Measurements from ENCODE around the gene EPAS1.
A peak's percentile ranks its signal among the peaks of the same experiment; 100 is the strongest.

EPAS1 gene

DNA sequence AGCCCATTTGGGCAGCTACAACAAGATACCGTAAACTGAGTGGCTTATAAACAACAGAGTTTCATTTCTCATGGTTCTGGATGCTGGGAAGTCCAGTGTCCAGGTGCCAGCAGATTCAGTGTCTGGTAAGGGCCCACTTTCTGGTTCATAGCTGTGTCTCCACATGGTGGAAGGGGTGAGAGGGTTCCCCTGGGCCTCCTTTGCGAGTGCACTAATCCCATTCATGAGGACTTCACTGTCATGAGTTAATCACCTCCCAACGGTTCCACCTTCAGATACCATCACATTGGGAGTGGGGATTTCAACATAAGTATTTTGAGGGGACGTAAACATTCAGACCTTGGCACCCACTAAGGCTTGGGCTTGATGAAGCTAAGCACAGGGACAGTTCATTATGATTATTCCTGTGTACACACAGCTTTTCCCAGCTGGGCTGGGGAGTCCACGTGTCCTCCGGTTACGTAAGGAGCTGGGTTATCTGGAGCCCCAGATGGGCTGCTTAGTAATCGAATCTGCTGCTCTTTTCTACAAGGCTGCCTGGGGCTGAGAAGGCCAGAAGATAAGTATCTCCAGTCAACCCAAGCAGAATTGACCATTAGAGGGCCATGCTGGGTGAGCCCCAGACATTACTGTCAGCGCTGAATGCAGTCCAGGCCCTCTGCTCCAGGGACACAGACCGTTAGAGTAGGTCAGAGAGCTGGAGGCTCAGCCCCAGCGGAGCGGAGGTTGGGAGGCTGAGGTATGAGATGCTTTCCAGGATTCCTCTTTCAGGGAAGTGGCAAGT, 42.7 kb downstream of the EPAS1 start:
- DNase-seq (ENCODE audit: low read depth), result no peak

DNA sequence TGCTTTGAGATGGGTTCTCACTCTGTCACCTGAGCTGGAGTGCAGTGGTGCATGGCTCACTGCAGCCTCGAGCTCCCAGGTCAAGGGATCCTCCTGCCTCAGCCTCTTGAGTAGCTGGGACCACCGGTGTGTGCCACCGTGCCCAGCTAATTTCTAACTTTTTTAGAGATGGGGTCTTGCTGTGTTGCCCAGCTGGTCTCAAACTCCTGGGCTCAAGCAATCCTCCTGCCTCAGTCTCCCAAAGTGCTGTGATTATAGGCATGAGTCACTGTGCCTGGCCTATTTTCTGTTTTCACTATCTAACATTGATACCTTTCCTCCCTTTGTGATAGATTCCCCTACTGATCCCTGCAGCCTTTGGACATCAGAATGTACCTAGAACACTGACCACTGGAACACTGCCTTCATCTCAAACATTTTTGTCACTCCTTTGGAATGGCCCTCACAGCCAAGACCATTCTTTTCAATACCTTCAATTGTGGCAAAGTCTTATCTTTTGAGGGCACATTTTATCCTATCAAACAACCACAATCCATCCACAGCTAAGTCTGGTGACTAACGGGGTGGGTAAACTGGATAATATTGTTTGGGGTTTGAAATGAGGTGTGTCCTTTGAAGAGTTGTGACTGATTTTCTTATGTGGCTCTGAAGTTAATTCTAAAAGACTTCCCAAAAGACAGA, 43.7 kb downstream of the EPAS1 start:
- DNase-seq (ENCODE audit: low read depth), result no peak

DNA sequence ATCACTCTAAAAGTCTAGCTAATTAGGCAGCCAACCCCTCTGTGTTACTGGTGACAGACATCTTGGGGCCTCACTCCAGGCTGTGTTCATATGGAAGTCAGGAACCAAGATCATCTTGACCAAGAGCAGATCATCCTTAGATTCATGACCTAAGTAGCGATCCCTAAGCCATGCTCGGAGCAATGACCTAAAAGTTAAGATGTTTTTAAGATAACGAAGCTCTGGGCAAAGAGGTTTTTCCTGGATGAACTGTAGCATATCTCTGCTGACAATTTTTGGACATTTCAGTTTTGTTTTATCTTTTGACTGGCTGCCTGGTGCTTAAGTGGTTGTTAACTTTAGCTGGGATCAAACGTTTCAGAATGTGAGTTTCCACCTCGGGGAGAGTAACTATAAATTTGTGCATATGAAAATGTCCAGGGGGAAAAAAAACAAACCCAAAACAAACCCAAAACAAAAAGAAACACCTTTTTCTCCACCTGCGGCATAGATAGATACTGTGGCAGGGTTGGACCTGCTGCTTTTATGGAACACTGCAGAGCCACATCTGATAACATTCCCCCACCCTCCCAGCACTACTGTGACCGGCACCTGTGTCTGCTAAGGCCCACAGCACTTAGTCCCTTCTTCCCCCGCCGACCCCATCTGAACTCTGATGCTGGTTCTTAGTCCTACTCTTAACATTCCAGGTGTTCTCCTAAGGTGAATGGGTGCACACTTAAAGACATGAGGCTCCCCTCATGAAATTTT, 45.5 kb downstream of the EPAS1 start:
- DNase-seq (ENCODE audit: low read depth), result no peak

DNA sequence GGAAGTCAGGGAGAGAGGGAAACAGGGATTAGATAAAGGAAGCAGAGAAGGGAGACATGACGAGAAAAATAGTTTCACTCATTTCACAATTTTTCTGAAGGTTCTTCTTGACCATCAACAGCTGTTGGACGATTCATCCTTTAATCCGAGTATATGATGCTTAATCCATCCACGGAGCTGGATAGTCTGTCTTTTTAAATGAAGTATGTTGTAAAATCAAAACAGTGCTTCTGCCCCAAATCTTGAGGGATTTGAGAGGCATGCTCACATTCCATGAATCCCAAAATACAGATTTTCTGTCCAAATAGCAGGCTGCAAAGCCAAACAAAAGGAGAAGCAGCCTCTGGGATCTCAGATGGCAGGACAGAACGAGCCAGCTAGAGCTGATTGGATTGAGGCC, 47.5 kb downstream of the EPAS1 start:
- DNase-seq (ENCODE audit: low read depth), result no peak

DNA sequence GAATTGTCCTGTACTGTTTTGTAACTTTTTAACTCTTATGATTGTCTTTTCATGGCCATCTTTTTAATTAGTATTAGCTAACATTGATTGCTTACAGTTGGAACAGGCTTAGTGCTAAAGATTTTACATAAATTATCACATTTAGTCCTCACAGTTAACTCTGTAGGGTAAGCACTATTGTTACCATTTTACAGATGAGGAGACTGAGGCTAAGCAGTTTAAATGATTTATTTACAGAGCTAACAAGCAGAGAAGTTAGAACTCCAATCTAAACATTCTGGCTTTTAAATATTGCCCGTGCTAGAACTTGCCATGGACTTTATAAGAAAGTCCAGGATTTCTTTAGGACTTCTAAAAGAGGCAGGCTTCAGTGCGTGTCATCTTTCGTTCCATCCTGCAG, 48.6 kb downstream of the EPAS1 start:
- no peak for DNase-seq (ENCODE audit: low read depth)

DNA sequence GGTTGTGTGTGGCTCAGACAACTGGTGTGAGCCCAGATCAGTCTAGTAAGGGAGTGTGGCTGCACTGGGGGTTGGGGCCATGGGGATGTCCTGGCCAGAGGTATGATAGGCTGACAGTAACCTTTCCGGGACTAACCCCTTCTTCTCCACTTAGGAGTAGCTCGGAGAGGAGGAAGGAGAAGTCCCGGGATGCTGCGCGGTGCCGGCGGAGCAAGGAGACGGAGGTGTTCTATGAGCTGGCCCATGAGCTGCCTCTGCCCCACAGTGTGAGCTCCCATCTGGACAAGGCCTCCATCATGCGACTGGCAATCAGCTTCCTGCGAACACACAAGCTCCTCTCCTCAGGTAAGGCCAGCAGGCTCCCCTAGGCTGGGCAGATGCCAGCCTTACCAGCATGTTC, 49.5 kb downstream of the EPAS1 start:
- DNase-seq (ENCODE audit: low read depth), result no peak

DNA sequence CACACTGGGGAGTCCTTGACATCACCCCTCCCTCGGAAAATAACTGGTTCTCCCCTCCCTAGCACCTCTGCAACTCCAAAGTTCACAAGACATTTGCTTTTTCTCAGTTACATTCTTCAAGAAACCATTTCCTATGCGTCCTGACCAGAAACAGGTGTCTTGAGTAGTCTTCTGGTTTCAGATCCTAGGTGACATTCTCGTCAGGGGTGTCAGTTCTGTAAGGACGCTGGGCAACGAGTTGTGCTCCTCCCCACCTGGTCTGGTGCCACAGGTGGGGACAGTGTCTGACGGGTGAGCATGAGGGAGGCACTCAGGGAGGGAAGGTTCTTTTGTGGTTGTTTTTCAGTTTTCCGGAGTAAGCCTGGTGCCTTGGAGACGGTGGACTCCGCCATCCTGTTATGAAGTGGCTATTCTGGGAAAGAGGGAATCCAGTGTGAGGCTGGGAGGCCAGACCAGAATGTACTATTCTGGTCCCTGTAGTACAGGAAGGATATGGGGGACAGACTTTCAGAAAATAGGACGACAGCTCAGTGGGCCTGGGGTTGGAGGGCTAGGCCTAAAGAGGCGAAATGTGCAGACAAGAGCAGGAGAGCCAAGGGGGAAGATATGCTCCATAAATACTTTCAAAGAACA, 50.6 kb downstream of the EPAS1 start:
- DNase-seq (ENCODE audit: low read depth), result no peak

DNA sequence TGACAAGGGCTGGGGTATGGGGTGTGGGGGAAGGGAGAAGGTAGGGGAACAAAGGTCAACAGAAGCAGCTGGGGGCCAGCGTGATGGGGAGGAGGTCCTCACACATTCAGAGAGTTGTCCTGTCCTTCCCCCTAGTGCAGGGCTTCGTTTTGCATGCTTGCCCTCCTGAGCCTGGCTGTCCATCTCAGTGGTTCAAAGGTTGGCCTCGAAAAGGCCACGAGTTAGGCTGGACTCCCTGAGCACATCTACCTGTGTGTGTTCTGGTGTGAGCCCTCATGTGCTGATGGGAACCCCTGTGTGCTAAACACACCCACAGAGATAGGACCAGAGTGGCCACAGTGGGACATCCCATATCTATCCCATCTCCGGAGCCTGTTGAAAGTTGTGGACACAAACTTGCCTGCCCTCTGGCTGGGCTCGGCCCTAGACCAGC, 51.9 kb downstream of the EPAS1 start:
- DNase-seq (ENCODE audit: low read depth), result no peak

DNA sequence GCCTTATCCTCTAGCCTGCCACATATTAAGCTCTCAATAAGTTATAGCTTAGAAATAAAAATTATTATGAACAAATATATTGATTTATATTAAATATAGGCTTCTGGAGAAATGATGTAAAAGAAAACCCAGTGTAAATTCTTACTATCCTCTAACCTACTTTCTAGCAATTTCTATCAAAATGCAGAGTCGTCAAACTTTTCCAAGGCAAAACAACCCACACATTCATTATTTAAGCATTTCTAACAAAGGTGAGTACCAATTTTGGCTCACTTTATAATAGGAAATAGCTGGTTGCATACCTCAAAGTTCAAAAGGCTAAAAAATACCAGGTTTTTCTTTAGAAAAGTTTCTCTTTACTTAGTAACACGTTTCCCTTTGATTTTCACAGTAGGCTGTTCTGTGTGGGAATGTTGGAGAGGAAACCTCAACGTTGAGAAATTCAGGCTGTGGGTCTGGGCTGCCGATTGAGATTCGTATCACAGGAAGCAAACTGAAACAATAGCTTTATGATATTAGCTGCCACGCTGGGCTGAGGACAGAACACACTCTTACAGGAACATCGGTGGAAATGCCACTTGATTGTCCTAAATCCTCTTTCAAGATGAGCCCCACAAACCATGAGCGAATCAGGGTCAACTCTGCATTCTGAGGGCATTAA, 53.0 kb downstream of the EPAS1 start:
- DNase-seq (ENCODE audit: low read depth), result no peak

DNA sequence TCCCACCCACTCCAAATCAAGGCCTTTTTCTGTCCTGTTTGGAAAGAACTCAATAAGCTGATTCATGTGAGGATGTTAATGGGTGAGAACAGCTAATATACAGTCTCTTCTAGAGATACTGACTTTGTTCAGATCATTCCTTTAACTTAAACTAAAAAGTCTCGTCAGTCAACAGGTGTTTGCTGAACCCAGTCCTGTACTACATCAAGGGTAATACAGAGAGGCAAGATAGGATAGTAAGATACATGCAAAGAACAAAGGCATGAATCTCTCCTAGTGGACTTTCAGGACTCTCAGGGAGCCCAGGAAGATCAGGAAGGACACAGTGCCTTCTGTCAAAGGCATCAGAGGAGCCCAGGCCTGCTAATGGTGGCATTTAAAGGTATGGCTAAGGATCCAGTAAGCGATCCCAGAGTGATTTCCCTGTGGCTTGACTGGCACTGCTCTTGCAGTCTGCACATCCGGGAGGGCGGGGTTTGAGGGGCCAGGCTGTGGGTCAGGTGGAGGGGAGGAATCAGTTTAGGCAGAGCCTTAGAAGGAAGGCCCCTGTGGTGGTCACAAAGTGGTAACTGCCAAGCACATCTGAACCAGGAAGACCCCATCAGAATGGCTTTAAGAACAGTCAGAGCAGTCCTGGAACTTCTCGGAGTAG, 54.0 kb downstream of the EPAS1 start:
- no peak for DNase-seq (ENCODE audit: low read depth)

DNA sequence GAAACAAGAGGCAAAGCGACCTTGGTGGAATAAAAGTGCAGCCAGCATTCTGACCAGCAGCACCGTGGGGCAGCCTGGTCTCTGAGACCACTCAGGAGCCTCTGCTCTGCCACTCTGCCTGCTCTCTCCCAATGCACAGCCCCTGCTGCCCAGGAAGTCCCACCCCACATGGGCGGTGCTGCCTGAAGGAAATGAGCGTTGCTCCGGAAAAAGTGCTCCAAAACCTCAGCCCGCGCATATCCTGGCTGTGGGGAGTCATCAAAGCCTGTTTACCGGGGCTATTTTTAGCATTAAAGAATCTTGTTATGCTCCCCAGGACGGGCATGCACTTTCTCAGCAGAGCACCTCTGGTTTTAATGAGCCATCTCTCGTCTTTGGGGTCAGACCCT, 54.5 kb downstream of the EPAS1 start:
- peak; percentile 52 for DNase-seq (ENCODE audit: low read depth)

DNA sequence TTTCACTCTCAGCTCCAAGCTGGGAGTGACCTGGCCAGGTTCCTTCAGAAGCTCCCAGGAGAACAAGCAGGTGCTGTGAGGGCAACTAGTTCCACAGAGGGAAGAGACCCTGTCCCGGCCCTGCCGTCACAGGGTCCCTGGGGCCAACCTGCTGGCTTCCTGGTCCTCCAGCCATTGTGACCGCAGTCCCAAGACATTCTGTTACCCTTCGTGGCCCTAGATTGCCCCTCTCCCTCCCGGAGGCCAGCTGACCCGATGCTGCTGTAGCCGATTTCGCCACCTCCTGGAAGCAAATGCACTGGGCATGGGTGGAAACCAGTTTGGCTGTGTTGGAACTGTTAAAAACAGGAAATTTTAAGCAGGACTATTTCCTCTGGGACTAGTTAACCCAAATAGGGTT, 55.4 kb downstream of the EPAS1 start:
- DNase-seq (ENCODE audit: low read depth), result no peak

DNA sequence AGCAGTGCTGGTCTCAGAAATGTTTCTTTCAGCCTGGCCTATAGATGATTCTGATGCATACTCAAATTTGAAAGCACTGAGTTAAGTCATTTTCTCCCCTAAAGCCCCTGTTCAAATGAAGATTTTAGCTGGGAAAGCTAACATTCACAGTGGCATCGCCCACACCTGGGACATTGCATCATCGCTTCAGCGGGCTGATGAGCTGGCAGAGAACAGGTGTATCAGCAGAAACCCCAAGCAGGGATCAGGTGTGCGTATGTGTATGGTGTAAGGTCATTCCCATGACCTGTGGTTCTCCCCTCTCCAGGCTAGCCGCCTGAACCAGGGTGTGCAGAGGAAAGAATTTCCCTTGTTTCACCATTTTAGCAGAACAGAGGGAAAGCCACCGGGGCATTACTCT, 56.3 kb downstream of the EPAS1 start:
- DNase-seq (ENCODE audit: low read depth), result no peak

DNA sequence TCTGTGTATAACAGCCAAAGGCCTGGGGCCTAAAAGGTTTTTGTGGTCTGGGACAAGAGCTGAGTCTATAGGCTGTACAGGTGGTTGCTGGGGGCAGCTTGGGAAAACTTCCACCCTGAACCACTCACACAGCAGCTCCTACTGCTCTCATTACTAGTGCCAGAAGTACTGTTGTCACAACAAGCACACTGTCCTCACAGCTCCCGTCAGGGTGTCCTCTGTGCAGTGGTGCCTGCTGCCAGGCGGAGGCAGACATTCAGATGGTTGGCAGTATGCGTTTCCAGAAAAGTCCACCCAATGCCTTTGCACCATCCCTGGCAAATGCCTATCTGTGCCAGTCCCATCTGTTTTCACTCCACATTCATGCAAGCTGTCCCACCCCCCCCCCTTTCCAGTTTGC, 58.5 kb downstream of the EPAS1 start:
- no peak for DNase-seq (ENCODE audit: low read depth)

DNA sequence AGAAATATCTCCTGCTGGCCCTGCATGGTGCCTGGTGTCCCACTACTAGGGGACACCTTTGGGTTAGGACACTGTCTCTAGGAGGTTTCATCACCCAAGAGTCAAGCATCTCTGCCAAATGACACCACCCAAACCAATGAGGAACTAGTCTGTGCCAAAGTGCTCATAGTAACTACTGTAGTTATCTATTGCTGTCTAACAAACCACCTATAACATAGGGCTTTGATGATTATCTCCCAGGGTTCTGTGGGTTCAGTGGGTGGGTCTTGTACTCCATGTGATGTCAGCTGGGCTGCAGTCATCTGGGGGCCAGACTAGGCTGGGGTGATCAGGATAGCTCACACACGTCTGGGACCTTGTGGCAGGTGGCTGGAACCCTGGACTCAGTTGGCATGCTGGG, 59.8 kb downstream of the EPAS1 start:
- no peak for DNase-seq (ENCODE audit: low read depth)

DNA sequence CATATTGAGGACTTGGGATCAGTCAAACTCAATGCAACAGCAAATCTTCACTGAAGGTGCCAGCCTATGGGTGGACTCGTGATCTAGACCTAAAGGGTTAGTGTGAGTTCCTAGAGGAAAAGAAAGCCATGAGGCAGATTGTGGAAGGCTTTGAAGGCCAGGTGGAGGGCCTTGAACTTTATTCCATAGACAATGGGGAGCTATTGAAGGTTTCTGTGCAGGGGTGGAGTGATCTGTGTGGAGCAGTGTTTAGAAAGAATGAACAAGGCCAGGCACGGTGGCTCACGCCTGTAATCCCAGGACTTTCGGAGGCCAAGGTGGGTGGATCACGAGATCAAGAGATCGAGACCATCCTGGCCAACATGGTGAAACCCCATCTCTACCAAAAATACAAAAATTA, 61.5 kb downstream of the EPAS1 start:
- no peak for DNase-seq (ENCODE audit: low read depth)

DNA sequence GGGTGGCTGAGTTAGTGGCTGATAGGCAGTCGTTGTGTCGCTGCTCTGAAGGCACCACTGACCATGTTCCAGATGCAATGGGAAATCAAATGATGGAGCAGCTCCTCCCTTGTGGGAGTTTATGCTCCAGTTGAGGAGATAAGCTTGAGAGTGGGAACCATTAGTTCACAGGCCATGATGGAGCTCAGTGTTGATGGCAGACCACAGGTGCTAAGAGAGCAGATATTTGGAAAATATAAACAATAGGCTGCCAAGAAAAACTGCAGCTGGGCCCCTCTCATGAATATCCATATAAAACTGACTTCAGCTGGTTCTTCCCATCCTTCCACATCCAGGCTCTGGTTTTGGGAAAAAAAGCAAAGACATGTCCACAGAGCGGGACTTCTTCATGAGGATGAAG, 63.1 kb downstream of the EPAS1 start:
- DNase-seq (ENCODE audit: low read depth), result no peak

DNA sequence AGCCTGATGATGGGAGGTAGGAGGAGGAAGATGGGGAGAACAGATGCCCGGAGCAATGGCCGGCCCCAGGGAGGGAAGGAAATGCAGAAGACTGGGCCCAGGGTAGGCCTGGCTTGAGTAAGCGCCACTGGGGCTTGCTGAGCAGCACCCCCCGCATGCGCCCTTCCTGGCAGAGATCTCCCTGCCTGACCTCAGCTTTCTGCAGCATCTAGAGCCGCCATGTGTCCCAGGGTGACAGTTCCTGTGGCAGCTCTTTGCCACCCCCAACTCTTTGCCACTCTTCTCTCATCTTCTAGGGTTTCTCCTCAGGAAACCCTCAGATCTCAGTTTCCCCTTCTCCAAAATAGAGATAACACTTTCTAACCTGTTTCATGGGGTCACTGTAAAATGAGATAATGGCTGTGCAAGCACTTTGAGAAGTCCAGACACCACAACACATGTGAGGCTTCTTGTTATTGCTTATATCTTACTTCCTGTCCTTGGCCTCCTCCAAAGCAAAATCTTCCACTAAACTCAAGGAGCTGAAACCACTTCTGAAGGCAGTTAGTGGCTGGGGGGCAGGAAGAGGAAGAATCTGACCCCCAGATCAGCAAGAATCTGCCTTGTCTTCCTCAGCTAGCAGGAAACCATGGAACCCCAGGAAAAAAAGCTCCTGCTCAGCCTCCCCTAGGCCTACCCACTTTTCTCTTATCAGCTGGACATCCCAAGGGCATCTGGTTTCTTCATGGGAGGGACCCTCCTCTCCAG, 64.9 kb downstream of the EPAS1 start:
- no peak for DNase-seq (ENCODE audit: low read depth)

DNA sequence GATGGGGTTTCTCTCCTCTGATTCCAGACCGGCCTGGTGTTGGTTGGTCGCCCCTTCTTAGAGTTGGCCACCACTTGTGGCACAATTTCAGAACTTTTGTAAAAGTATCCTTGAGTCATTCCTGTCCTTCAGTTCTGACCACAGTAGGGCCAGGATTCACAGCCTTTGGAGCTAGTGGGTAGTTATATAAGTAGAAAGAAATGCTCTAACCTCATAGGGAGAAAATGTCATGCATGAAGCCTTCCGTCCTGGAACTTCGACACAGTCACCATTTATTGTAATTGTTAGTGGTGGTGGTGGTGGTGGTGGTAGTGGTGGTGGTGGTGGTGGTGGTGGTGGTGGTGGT, 65.4 kb downstream of the EPAS1 start:
- DNase-seq (ENCODE audit: low read depth), result no peak

DNA sequence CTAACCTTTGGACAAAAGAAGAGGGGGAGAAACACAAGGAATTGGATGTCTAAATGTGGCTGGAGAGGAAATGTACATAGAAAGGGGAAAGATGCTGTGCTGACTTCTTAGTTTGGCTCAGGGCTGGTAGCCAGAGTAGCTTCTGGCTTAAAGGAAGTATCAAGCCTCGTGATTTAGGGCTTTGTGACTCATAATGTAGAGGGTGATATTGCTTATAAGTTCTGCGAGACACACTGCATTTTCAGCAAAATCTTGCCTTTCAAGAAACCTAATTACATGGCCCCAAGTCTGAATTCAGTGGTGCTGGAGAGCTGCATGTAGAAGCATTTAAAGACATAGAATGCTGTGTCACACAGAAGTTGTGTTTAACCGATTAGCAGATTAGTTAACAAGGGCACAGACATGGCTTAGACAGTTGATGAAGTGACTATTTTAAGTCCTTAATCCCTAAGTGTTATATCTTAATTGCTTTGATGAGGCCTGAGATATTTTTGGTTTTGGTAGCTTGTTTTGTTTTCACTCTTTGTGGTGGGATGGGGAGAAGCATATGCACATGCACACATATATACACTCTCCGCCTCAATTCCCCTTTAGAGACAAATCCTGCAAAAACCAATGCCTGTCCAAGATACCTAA, 66.4 kb downstream of the EPAS1 start:
- no peak for DNase-seq (ENCODE audit: low read depth)
